K562 (cell line): ENCODE results near the gene UBE2D2. TPM values are rescaled to one million over a fixed set of nuclear protein-coding genes. Genes with fewer than 3 reads are reported as not detected.

ENCODE experiments used
- ATF3 ChIP-seq, 2 experiments: fragments of 450-650 bp in 1 of 2; sonication (generic) in 1 of 2; formaldehyde crosslinking in 1 of 2; IDR thresholded peaks in 1 of 2; conservative IDR thresholded peaks in 1 of 2; 2 replicates each; pipeline versions ENCODE4 v1.6.1 to v1.8.1; 2016 to 2023; ENCODE audit warnings: mild to moderate bottlenecking in 2 of 2, moderate library complexity in 2 of 2, inconsistent platforms in 1 of 2, missing genetic modification reagents in 1 of 2
- BRCA1 ChIP-seq, 2 experiments: fragments of 450-650 bp in 1 of 2; sonication (generic) in 1 of 2; formaldehyde crosslinking in 1 of 2; IDR thresholded peaks; 2 replicates each; pipeline versions ENCODE4 v1.5.0 to v1.6.1; 2017 to 2020; ENCODE audit warnings: mild to moderate bottlenecking in 1 of 2, missing genetic modification reagents in 1 of 2
- CTCFL ChIP-seq: IDR thresholded peaks from 2 replicates; pipeline ENCODE4 v1.6.1; 2011; ENCODE audit warnings: borderline replicate concordance, low read depth, mild to moderate bottlenecking, moderate library complexity, low read length; ENCODE audit not compliant: insufficient read depth, poor library complexity, severe bottlenecking
- ETV1 ChIP-seq: fragments of 450-650 bp; conservative IDR thresholded peaks from 2 replicates; pipeline ENCODE4 v1.6.1; 2016; ENCODE audit warnings: missing genetic modification characterization, control low read depth, low read depth, missing compliant biosample characterization
- GTF2A2 ChIP-seq: IDR thresholded peaks from 2 replicates; pipeline ENCODE4 v1.6.1; 2016; ENCODE audit warnings: mild to moderate bottlenecking, missing genetic modification characterization, missing compliant biosample characterization
- HMG20B ChIP-seq: fragments of 250-450 bp; sonication (Bioruptor Pico); IDR thresholded peaks from 2 replicates; pipeline ENCODE4 v1.5.0; 2021; ENCODE audit warnings: mild to moderate bottlenecking
- MLLT1 ChIP-seq, 2 experiments: fragments of 450-650 bp; IDR thresholded peaks; 2 replicates each; pipeline ENCODE4 v1.6.1; 2016
- NR0B1 ChIP-seq: fragments of 450-650 bp; IDR thresholded peaks from one replicate; pipeline ENCODE4 v1.6.1; 2018; ENCODE audit warnings: mild to moderate bottlenecking, moderate library complexity; ENCODE audit not compliant: partially characterized antibody
- NR3C1 ChIP-seq: sonication (generic); formaldehyde crosslinking; IDR thresholded peaks from 2 replicates; pipeline ENCODE4 v1.8.1; 2022; ENCODE audit warnings: missing genetic modification reagents
- PHF21A ChIP-seq: fragments of 450-650 bp; IDR thresholded peaks from 2 replicates; pipeline ENCODE4 v1.6.1; 2017; ENCODE audit warnings: low read depth, borderline replicate concordance
- PRDM10 ChIP-seq: fragments of 450-650 bp; IDR thresholded peaks from 2 replicates; pipeline ENCODE4 v1.6.1; 2018; ENCODE audit not compliant: partially characterized antibody
- SMAD2 ChIP-seq: fragments of 150-350 bp; IDR thresholded peaks from 2 replicates; pipeline ENCODE4 v1.6.1; 2014; ENCODE audit warnings: low read depth, mild to moderate bottlenecking, low read length
- THAP7 ChIP-seq: fragments of 250-450 bp; sonication (Bioruptor Pico); IDR thresholded peaks from 2 replicates; pipeline ENCODE4 v1.5.0; 2021
- ZFX ChIP-seq: sonication (generic); formaldehyde crosslinking; IDR thresholded peaks from 2 replicates; pipeline ENCODE4 v1.8.0; 2022; ENCODE audit warnings: mild to moderate bottlenecking, missing genetic modification reagents, moderate library complexity
- ZNF431 ChIP-seq: sonication (generic); formaldehyde crosslinking; IDR thresholded peaks from 2 replicates; pipeline ENCODE4 v1.8.0; 2022; ENCODE audit warnings: mild to moderate bottlenecking, missing genetic modification reagents
- polyA plus RNA-seq, 8 experiments: library from polyadenylated mRNA; depleted of rRNA in 4 of 8; stranded (reverse) in 5 of 8; unstranded in 3 of 8; fragments of >200 nt; fragmentation: Nextera tagmentation in 2 of 8; fragmentation: Illumina TruSeq in 1 of 8; extraction: Ambion mirVana in 2 of 8; extraction: Trizol in 1 of 8; gene quantifications; 2 replicates each; pipeline versions ENCODE4 v1.2.1 to v1.2.3, GENCODE V29; 2011 to 2014; ENCODE audit warnings: inconsistent platforms in 1 of 8, missing spikeins in 1 of 8
- total RNA-seq, 7 experiments: library from RNA; depleted of rRNA in 6 of 7; stranded (reverse); fragments of >200 nt in 6 of 7; fragmentation: Illumina TruSeq in 2 of 7; extraction: Trizol in 2 of 7; gene quantifications; 2 replicates each; pipeline versions ENCODE4 v1.2.1 to v1.2.3, GENCODE V29; 2011 to 2021; ENCODE audit warnings: low replicate concordance in 1 of 7

UBE2D2 gene
- total and polyA plus RNA-seq, 9 of the 15 experiments (the other 6 are each of a cell fraction or from before 2014, with no cell fraction given): 53.6 to 198 (median 122) TPM

- TF ChIP-seq MLLT1 (IDR thresholded peaks at IDR 0.05): 0 out of 4 replicates have a peak, but pooled peaks of 1 of the 2 experiments have one; percentile 4
- TF ChIP-seq ETV1 (tag): no peak
- no peak for TF ChIP-seq GTF2A2 (tag)
- TF ChIP-seq BRCA1 (IDR thresholded peaks at IDR 0.05): no peak
- no peak for TF ChIP-seq BRCA1 (CRISPR knock-in tag; IDR thresholded peaks at IDR 0.05)
- TF ChIP-seq HMG20B (CRISPR knock-in tag): no peak
- no peak for TF ChIP-seq SMAD2
- TF ChIP-seq THAP7: no peak
- TF ChIP-seq PHF21A: no peak
- no peak for TF ChIP-seq NR0B1
- no peak for TF ChIP-seq ZFX (CRISPR knock-in tag)
- peak; percentile 5 for TF ChIP-seq PRDM10
- no peak for TF ChIP-seq ZNF431 (CRISPR knock-in tag)
- TF ChIP-seq NR3C1 (CRISPR knock-in tag): 0 out of 2 replicates have a peak, but pooled peaks have one; percentile 16
- peak; percentile 31 for TF ChIP-seq CTCFL
- TF ChIP-seq ATF3 (IDR thresholded peaks at IDR 0.05): no peak
- TF ChIP-seq ATF3 (CRISPR knock-in tag; conservative IDR thresholded peaks at IDR 0.05): no peak
These were observed 87.3 kb downstream of the UBE2D2 start, which contains the start of gene CXXC5 (continued) for GRCh38 chr5:139648205-139649081.
